B cell (primary cell): ENCODE data around the gene NINJ2. TPM values are rescaled to one million over a fixed set of nuclear protein-coding genes. Genes with fewer than 3 reads are reported as not detected.

Source experiments
- ATAC-seq: fragments of 200-7000 bp; cut with Tn5 transposase; one replicate; pipeline ENCODE4 v1.10.0; 2021; ENCODE audit warnings: low read depth, mild to moderate bottlenecking, moderate number of reproducible peaks, moderate library complexity
- CTCF ChIA-PET: fragments of 350-600 bp; sonication (Branson Sonifier 250); formaldehyde crosslinking; loops from one replicate; lab custom pipeline; 2021; ENCODE audit warnings: antibody characterized with exemption, inconsistent platforms; lab: Charles Lee
- POLR2A ChIA-PET: fragments of 350-600 bp; sonication (Branson Sonifier 250); formaldehyde crosslinking; loops from one replicate; lab custom pipeline; 2021; ENCODE audit warnings: antibody characterized with exemption; lab: Charles Lee
- DNase-seq: peaks from one replicate; pipeline ENCODE4 v3.0.0; 2013
- H2AFZ ChIP-seq: 2 replicates; pipeline ENCODE4 v1.6.1; 2012; ENCODE audit warnings: mild to moderate bottlenecking, low read depth, low read length; ENCODE audit not compliant: insufficient read depth, poor library complexity, severe bottlenecking
- H3K27ac ChIP-seq, 2 donors: 1 replicate in 1 of 2; 2 replicates in 1 of 2; pipeline ENCODE4 v1.5.1; 2012 to 2013; ENCODE audit warnings: low read length in 2 of 2, mild to moderate bottlenecking in 2 of 2, moderate library complexity in 1 of 2
- H3K27me3 ChIP-seq, 4 experiments: fragments of 200-600 bp in 1 of 4; sonication (generic) in 1 of 4; replicated peaks in 1 of 4; 1 replicate in 2 of 4; 2 replicates in 2 of 4; pipeline versions ENCODE4 v1.6.1 to v1.7.0; 2013 to 2016; ENCODE audit warnings: low read length in 3 of 4, mild to moderate bottlenecking in 2 of 4, mixed read lengths in 1 of 4, moderate library complexity in 1 of 4; ENCODE audit not compliant: insufficient read depth in 4 of 4, control insufficient read depth in 3 of 4; ENCODE audit errors: control extremely low read depth in 1 of 4
- H3K36me3 ChIP-seq, 2 experiments: replicated peaks in 1 of 2; 1 replicate in 1 of 2; 2 replicates in 1 of 2; pipeline versions ENCODE4 v1.6.1 to v1.7.1; 2013; ENCODE audit warnings: low read length in 1 of 2; ENCODE audit not compliant: insufficient read depth in 2 of 2, control insufficient read depth in 1 of 2; ENCODE audit errors: control extremely low read depth in 1 of 2, extremely low read depth in 1 of 2
- H3K4me1 ChIP-seq, 2 donors: fragments of 200-600 bp in 1 of 2; sonication (generic) in 1 of 2; 1 replicate in 1 of 2; 2 replicates in 1 of 2; pipeline versions ENCODE4 v1.5.1 to v1.6.1; 2013 to 2017; ENCODE audit warnings: low read length in 2 of 2; ENCODE audit not compliant: control insufficient read depth in 2 of 2, insufficient read depth in 2 of 2
- H3K4me2 ChIP-seq: replicated peaks from 2 replicates; pipeline ENCODE3; 2012; ENCODE audit warnings: mild to moderate bottlenecking, low read depth, low read length; ENCODE audit not compliant: poor library complexity, severe bottlenecking
- H3K4me3 ChIP-seq, 5 experiments: fragments of 200-600 bp in 1 of 5; sonication (generic) in 1 of 5; 1 replicate in 3 of 5; 2 replicates in 2 of 5; pipeline versions ENCODE4 v1.5.1 to v1.7.0; 2011 to 2016; ENCODE audit warnings: low read length in 4 of 5, mild to moderate bottlenecking in 4 of 5, low read depth in 2 of 5, control low read depth in 1 of 5, moderate library complexity in 1 of 5; ENCODE audit not compliant: insufficient read depth in 1 of 5; ENCODE audit errors: control extremely low read depth in 1 of 5, extremely low read depth in 1 of 5
- H3K79me2 ChIP-seq: fragments of 200-600 bp; sonication (generic); one replicate; pipeline ENCODE4 v1.6.0; 2016; ENCODE audit warnings: low read length; ENCODE audit not compliant: control insufficient read depth, insufficient read depth
- H3K9ac ChIP-seq: fragments of 200-600 bp; sonication (generic); 2 replicates; pipeline ENCODE4 v1.6.1; 2017; ENCODE audit warnings: mild to moderate bottlenecking, low read length, moderate library complexity
- H3K9me3 ChIP-seq, 3 donors: one replicate each; pipeline versions ENCODE4 v1.6.1 to v1.7.1; 2013; ENCODE audit warnings: low read length in 2 of 3; ENCODE audit not compliant: control insufficient read depth in 2 of 3, insufficient read depth in 1 of 3; ENCODE audit errors: control extremely low read depth in 1 of 3
- H4K20me1 ChIP-seq: 2 replicates; pipeline ENCODE4 v1.6.0; 2012; ENCODE audit warnings: mild to moderate bottlenecking, low read length; ENCODE audit not compliant: insufficient read depth, control insufficient read depth, poor library complexity, severe bottlenecking
- H3K27ac Mint-ChIP-seq: one replicate; pipeline ENCODE4 v1.8.0; 2021; ENCODE audit warnings: mixed read lengths
- H3K27me3 Mint-ChIP-seq: one replicate; pipeline ENCODE4 v1.8.0; 2021; ENCODE audit warnings: mixed read lengths
- H3K4me1 Mint-ChIP-seq: one replicate; pipeline ENCODE4 v1.8.0; 2021; ENCODE audit warnings: mixed read lengths
- H3K4me3 Mint-ChIP-seq: one replicate; pipeline ENCODE4 v1.8.0; 2021; ENCODE audit warnings: mixed read lengths
- H3K9me3 Mint-ChIP-seq: one replicate; pipeline ENCODE4 v1.8.0; 2022; ENCODE audit warnings: mixed read lengths; ENCODE audit not compliant: insufficient read depth
- EZH2 ChIP-seq: IDR thresholded peaks from 2 replicates; pipeline ENCODE4 v1.6.1; 2012; ENCODE audit warnings: borderline replicate concordance, low read depth, mild to moderate bottlenecking, moderate library complexity, low read length; ENCODE audit not compliant: insufficient read depth, poor library complexity, severe bottlenecking
- WGBS: methylation state at CpG from one replicate; pipeline ENCODE4 v1.1.5; 2013; ENCODE audit warnings: missing lambda C conversion rate; ENCODE audit not compliant: insufficient coverage; 5-methylcytosine and 5-hydroxymethylcytosine counted together
- intact Hi-C: fragments of 100-400 bp; cut with micrococcal nuclease; formaldehyde crosslinking; loops from one replicate; pipeline ENCODE4 v1.10.0; 2022
- polyA plus RNA-seq: library from polyadenylated mRNA; depleted of rRNA; stranded (reverse); fragments of >200 nt; gene quantifications from 2 replicates; pipeline ENCODE4 v1.2.3, GENCODE V29; 2012
- total RNA-seq, 2 donors: library from RNA; stranded (reverse); fragments of 120-200 nt in 1 of 2; gene quantifications; 1 replicate in 1 of 2; 2 replicates in 1 of 2; pipeline versions ENCODE4 v1.2.3 to v1.2.4, GENCODE V29; 2013 to 2022
- TF ChIP-seq, protein P1 (sequence below): fragments of 200-600 bp; IDR thresholded peaks from one replicate; pipeline ENCODE4 v1.8.0; 2022; ENCODE audit warnings: antibody characterized with exemption, mild to moderate bottlenecking

Gene NINJ2
- total and polyA plus RNA-seq, 2 donors (not counting 1 experiment from before 2014, with no cell fraction given), result 2.9 to 10.2 TPM

DNA sequence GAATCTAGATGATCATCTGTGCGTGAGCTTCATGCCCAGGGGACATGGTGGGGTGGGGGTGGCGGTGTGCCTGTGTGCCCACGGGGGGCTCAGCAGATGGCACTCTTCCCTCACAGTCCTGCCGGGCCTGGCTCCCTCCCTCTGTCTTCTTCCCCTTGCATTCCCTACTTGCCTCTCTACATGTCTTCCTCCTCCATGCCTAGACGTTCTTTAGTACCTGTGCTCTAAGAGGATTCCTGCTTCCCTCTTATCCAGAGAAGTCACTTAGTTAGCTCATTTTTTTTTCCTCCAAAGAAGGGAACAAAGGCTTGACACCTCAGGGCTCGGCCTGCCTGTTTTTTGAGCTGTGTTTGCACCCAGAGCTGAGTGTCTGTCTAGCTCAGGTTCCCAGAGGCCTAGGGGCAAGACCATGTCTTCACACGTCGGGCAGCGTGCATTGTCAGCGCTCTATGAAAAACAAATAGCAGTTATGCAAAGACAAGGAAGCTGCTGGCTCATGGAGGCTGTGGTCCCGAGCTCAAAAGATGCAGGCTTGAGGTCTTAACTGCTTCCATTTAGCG, 48.8 kb downstream of the NINJ2 start:
- ATAC-seq, result peak; percentile 68
- Histone ChIP-seq H3K27ac (no peak overlapping the region), H3K79me2 (peaks cover 9% of the 10 kb centered on the region), H3K4me3 (no peak overlapping the region), H3K9ac (no peak overlapping the region), H3K27me3 (no peaks in the 10 kb centered on the region), H3K36me3 (no peaks in the 10 kb centered on the region), H3K9me3 (no peaks in the 10 kb centered on the region), H3K4me2 (no peak overlapping the region), H2AFZ (no peak overlapping the region), H4K20me1 (no peaks in the 10 kb centered on the region), H3K4me1 (peaks cover 20 to 21% of the 10 kb centered on the region in 2 donors)
- TF ChIP-seq, protein P1, sequence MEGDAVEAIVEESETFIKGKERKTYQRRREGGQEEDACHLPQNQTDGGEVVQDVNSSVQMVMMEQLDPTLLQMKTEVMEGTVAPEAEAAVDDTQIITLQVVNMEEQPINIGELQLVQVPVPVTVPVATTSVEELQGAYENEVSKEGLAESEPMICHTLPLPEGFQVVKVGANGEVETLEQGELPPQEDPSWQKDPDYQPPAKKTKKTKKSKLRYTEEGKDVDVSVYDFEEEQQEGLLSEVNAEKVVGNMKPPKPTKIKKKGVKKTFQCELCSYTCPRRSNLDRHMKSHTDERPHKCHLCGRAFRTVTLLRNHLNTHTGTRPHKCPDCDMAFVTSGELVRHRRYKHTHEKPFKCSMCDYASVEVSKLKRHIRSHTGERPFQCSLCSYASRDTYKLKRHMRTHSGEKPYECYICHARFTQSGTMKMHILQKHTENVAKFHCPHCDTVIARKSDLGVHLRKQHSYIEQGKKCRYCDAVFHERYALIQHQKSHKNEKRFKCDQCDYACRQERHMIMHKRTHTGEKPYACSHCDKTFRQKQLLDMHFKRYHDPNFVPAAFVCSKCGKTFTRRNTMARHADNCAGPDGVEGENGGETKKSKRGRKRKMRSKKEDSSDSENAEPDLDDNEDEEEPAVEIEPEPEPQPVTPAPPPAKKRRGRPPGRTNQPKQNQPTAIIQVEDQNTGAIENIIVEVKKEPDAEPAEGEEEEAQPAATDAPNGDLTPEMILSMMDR, result peak; percentile 45
- TF ChIP-seq EZH2, result no peak
- ChIA-PET POLR2A (interaction anchor here (0.5 to 1.8 kb wide), 2 partner anchors 69 to 136 kb away, joined by 3 to 7 read pairs; no protein-coding TSS in a partner anchor), CTCF (interaction anchor here (0.5 to 5.6 kb wide), 59 partner anchors 9 to 969 kb away, joined by 3 to 132 read pairs (median 5); partner anchors contain the start of genes NINJ2, RAD52 and WNK1)
- DNase-seq, result peak; percentile 62
- H3K27me3 Mint-ChIP-seq, result no peaks in the 10 kb centered on the region
- H3K4me3 Mint-ChIP-seq, result no peak overlapping the region
- WGBS, result 55% methylated on average over 11 of the region's 12 CpGs
- no peaks in the 10 kb centered on the region for H3K9me3 Mint-ChIP-seq
- intact Hi-C loops, result loop anchor here (1.0 to 5.0 kb wide), 3 partner anchors 53 to 200 kb away; no protein-coding TSS in a partner anchor
- H3K4me1 Mint-ChIP-seq, result peaks cover 24% of the 10 kb centered on the region
- no peak overlapping the region for H3K27ac Mint-ChIP-seq

DNA sequence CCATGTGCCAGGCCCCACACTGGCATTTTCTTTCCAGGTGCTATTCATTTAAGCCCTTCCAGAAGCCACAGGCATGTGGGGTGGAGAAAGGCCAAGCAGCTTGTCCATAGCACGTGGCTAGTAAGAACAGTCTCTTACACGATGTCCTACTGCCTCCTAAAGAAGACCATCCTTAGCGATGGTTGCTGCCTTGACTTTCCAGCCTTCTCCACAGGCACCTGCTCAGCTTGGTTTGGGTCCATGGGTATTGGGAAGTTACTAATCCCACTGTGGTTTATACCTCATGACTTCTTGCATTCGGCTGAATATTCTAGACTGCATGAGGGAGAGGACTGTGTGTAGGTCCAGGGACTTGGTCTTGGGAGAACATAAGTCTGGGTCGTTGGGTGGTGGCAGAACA, 49.2 kb downstream of the NINJ2 start:
- DNase-seq, result no peak
- CTCF ChIA-PET, result interaction anchor here (0.5 to 5.6 kb wide), 52 partner anchors 8 to 970 kb away, joined by 3 to 132 read pairs (median 6); partner anchors contain the start of genes NINJ2, RAD52 and WNK1

More for the DNA sequence above, 49.2 kb downstream of the NINJ2 start:
- H3K9ac ChIP-seq, result no peak overlapping the region
- POLR2A ChIA-PET, result interaction anchor here (0.5 to 1.8 kb wide), 2 partner anchors 70 to 137 kb away, joined by 3 to 7 read pairs; no protein-coding TSS in a partner anchor
- no peaks in the 10 kb centered on the region for H3K27me3 Mint-ChIP-seq
- no peak overlapping the region for H3K4me2 ChIP-seq
- no peaks in the 10 kb centered on the region for H3K27me3 ChIP-seq
- no peak overlapping the region for H3K4me3 Mint-ChIP-seq
- no peaks in the 10 kb centered on the region for H3K36me3 ChIP-seq
- no peaks in the 10 kb centered on the region for H4K20me1 ChIP-seq
- H3K27ac Mint-ChIP-seq, result no peak overlapping the region
- no peak overlapping the region for H2AFZ ChIP-seq
- H3K9me3 ChIP-seq, result no peaks in the 10 kb centered on the region
- no peak overlapping the region for H3K4me3 ChIP-seq
- WGBS, result 70% methylated on average over 5 of the region's 5 CpGs
- no peak overlapping the region for H3K27ac ChIP-seq
- peaks cover 20 to 21% of the 10 kb centered on the region in 2 donors for H3K4me1 ChIP-seq
- intact Hi-C loops, result loop anchor here (1.0 to 5.0 kb wide), 3 partner anchors 53 to 200 kb away; no protein-coding TSS in a partner anchor
- no peak for ATAC-seq
- TF ChIP-seq EZH2, result no peak
- TF ChIP-seq, protein P1, result no peak
- no peaks in the 10 kb centered on the region for H3K9me3 Mint-ChIP-seq
- peaks cover 9% of the 10 kb centered on the region for H3K79me2 ChIP-seq
- peaks cover 24% of the 10 kb centered on the region for H3K4me1 Mint-ChIP-seq
